Kidney (tissue), 14 donors: ENCODE measurements around the gene ADRA2C. TPM values are rescaled to one million over a fixed set of nuclear protein-coding genes. Genes with fewer than 3 reads are reported as not detected.

Experiments
- DNase-seq, 5 donors: peaks; one replicate each; pipeline ENCODE4 v3.0.0-alpha.2; 2013 to 2020
- FAIRE-seq: peaks from 2 replicates; lab custom pipeline; 2012; peaks lifted over from hg19 to GRCh38; lab: Jason Lieb, UNC
- H3K27ac ChIP-seq, 2 donors: one replicate each; pipeline ENCODE4 v1.7.0; 2013; ENCODE audit warnings: low read depth in 2 of 2, low read length in 2 of 2, inconsistent platforms in 1 of 2
- H3K27me3 ChIP-seq: one replicate; pipeline ENCODE4 v1.7.1; 2013; ENCODE audit warnings: low read length, inconsistent platforms; ENCODE audit not compliant: control insufficient read depth, insufficient read depth
- H3K36me3 ChIP-seq, 3 donors: one replicate each; pipeline versions ENCODE4 v1.7.0 to v1.7.1; 2013; ENCODE audit warnings: low read length in 3 of 3, control low read depth in 1 of 3, inconsistent platforms in 1 of 3; ENCODE audit not compliant: insufficient read depth in 3 of 3, control insufficient read depth in 2 of 3
- H3K4me1 ChIP-seq, 3 donors: one replicate each; pipeline versions ENCODE4 v1.7.0 to v1.7.1; 2013; ENCODE audit warnings: low read length in 3 of 3, inconsistent platforms in 1 of 3, low read depth in 1 of 3; ENCODE audit not compliant: control insufficient read depth in 2 of 3, insufficient read depth in 2 of 3
- H3K4me3 ChIP-seq, 3 donors: one replicate each; pipeline versions ENCODE4 v1.7.0 to v1.8.1; 2013; ENCODE audit warnings: low read length in 3 of 3, control low read depth in 1 of 3, inconsistent platforms in 1 of 3
- H3K9ac ChIP-seq, 3 donors: one replicate each; pipeline versions ENCODE4 v1.7.0 to v1.7.1; 2013; ENCODE audit warnings: low read length in 3 of 3, control low read depth in 1 of 3, inconsistent platforms in 1 of 3
- H3K9me3 ChIP-seq, 3 donors: one replicate each; pipeline versions ENCODE4 v1.7.0 to v1.7.1; 2013; ENCODE audit warnings: low read length in 3 of 3, control low read depth in 1 of 3, inconsistent platforms in 1 of 3; ENCODE audit not compliant: control insufficient read depth in 2 of 3, insufficient read depth in 1 of 3
- intact Hi-C: fragments of 100-400 bp; cut with DNase I; formaldehyde crosslinking; loops from one replicate; pipeline ENCODE4 v1.11.1; 2022
- polyA plus RNA-seq: library from polyadenylated mRNA; stranded (reverse); fragments of 350-450 nt; fragmentation: Illumina TruSeq; extraction: RNeasy Lipid Tissue Mini Kit (QIAGEN cat#74804); gene quantifications from one replicate; pipeline ENCODE4 v1.2.3, GENCODE V29; 2014; ENCODE audit warnings: low read depth, low replicate concordance; ENCODE audit not compliant: insufficient read depth
- total RNA-seq: library from RNA; stranded (reverse); fragmentation: NEBNext Ultra II Directional; extraction: Animal tissue kit (Norgen Biotek cat#: 25700); gene quantifications from one replicate; pipeline ENCODE4 v1.2.1, GENCODE V29; 2021
- TF ChIP-seq, protein P1 (sequence below): IDR thresholded peaks from 3 replicates; pipeline ENCODE4 v1.5.1; 2012; ENCODE audit warnings: mild to moderate bottlenecking, moderate library complexity, borderline replicate concordance; ENCODE audit not compliant: insufficient read depth; ENCODE audit errors: extremely low read depth
- donor health status: control.
- donor health status: control.
- donor health status: control.
- donor health status: control.
- donor health status: control.
- donor health status: DM: yes; HTN: yes; CAD: no.
- donor health status: Normal renal cell carcinoma (clear cell type).

ADRA2C gene
- total and polyA plus RNA-seq, 2 donors from 2014 or later, result 21.9 to 36.2 TPM

GRCh38 chr4:3793545-3793944 is 27.4 kb downstream of the ADRA2C start:
- H3K27me3 ChIP-seq, result no peaks in the 10 kb centered on the region
- intact Hi-C loops, result no loop called here
- H3K9ac ChIP-seq, result no peak overlapping the region
- TF ChIP-seq, protein P1, sequence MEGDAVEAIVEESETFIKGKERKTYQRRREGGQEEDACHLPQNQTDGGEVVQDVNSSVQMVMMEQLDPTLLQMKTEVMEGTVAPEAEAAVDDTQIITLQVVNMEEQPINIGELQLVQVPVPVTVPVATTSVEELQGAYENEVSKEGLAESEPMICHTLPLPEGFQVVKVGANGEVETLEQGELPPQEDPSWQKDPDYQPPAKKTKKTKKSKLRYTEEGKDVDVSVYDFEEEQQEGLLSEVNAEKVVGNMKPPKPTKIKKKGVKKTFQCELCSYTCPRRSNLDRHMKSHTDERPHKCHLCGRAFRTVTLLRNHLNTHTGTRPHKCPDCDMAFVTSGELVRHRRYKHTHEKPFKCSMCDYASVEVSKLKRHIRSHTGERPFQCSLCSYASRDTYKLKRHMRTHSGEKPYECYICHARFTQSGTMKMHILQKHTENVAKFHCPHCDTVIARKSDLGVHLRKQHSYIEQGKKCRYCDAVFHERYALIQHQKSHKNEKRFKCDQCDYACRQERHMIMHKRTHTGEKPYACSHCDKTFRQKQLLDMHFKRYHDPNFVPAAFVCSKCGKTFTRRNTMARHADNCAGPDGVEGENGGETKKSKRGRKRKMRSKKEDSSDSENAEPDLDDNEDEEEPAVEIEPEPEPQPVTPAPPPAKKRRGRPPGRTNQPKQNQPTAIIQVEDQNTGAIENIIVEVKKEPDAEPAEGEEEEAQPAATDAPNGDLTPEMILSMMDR, result no peak
- no peak overlapping the region for H3K27ac ChIP-seq
- FAIRE-seq (no peak), DNase-seq (peak in 1 of 5 donors; percentile 26)
- no peaks in the 10 kb centered on the region for H3K4me1 ChIP-seq
- no peaks in the 10 kb centered on the region for H3K36me3 ChIP-seq
- no peak overlapping the region for H3K4me3 ChIP-seq
- peaks cover 0 to 20% (median 2%) of the 10 kb centered on the region in 3 donors for H3K9me3 ChIP-seq

DNA sequence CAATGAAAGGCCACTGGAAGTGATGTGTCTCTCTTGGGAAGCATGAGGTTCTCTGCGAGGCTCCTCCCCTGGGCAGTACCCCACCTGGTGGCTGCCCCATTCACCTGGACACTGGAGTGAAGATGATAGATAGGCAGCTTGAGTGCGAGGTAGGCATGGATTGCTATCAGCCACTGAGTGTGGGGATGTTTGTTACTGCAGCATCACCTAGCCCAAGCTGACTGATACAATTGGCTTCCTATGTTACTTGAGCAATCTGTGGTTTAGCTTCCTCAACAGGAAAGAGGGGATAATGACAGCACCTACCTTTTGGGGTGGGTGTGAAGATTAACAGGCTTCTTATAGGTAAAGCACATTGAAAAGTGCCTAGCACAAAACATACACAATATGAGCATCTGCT is 30.8 kb downstream of the ADRA2C start:
- no peak for DNase-seq
- intact Hi-C loops, result no loop called here
- TF ChIP-seq, protein P1, result no peak
- H3K4me3 ChIP-seq, result no peak overlapping the region
- H3K9ac ChIP-seq, result no peak overlapping the region
- FAIRE-seq, result no peak
- no peak overlapping the region for H3K27ac ChIP-seq
- H3K9me3 ChIP-seq, result peaks cover 0 to 20% (median 2%) of the 10 kb centered on the region in 3 donors
- no peaks in the 10 kb centered on the region for H3K36me3 ChIP-seq
- no peaks in the 10 kb centered on the region for H3K4me1 ChIP-seq
- peaks cover 2% of the 10 kb centered on the region for H3K27me3 ChIP-seq

DNA sequence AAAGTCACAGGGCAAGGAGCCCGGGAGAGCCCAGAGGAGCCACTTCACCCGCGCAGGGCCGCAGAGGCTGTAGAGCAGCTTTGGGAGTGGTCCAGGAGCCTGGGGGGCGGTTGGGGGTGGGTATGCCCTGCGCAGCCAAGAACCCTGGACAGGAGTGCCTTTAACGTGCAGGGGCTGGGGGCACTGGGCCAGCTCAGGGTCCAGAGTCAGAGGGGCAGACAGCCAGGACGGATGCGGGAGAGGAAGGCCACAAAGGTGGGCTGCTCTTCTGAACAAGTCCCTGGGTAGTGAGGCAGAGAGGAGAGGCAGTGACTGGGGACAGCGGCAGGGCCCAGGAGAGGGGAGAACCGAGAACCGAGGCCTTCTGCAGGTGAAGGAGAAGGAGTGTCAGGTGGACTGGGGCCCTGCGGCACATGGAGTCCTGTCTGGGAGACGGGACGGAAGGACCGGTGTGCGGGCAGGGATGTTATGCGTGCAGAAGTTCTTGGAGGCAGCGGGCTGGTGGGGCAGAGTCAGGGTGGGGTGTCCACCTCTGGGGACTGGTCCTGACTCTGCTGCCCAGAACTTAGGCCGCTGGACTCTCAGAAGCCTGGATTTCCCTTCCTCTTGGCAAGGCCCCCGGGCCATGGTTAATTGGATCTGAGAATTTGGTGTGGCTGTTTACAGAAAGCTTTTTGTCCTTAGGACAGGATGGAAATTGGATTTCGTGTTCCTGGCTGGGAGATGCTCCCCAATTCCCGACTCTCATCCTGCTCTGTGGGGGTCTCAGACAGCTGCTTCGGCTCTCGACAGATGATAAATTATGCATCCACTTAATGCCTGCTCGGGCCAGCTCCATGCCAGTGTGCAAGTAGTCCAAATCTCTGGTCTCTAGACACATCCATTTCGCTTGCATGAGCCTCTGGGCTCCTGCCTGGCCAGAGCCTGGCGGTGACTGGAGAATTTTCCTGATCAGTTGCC is 31.9 kb downstream of the ADRA2C start:
- Histone ChIP-seq H3K4me1 (no peaks in the 10 kb centered on the region), H3K4me3 (no peak overlapping the region), H3K9ac (no peak overlapping the region), H3K9me3 (peaks cover 0 to 20% (median 2%) of the 10 kb centered on the region in 3 donors), H3K27ac (no peak overlapping the region), H3K27me3 (peaks cover 2% of the 10 kb centered on the region), H3K36me3 (no peaks in the 10 kb centered on the region)
- FAIRE-seq (no peak), DNase-seq (peak in 1 of 5 donors; percentile 51)
- intact Hi-C loops, result no loop called here
- TF ChIP-seq, protein P1, result no peak
